Measurements from ENCODE around the gene GSK3A.

The GSK3A gene

GRCh38 chr19:42279902-42280814 lies 37.8 kb upstream of the GSK3A start:
- peak; percentile 87 for DNase-seq

GRCh38 chr19:42279155-42279901 lies 36.9 kb upstream of the GSK3A start:
- no peak for DNase-seq

GRCh38 chr19:42278452-42279154 lies 36.2 kb upstream of the GSK3A start:
- DNase-seq: no peak

- no peak for DNase-seq
These were observed 35.5 kb upstream of the GSK3A start for GRCh38 chr19:42277821-42278451.

- no peak for DNase-seq
These were observed 34.4 kb upstream of the GSK3A start for GRCh38 chr19:42276821-42277220.

GRCh38 chr19:42276284-42276683 lies 33.9 kb upstream of the GSK3A start:
- DNase-seq: no peak

- DNase-seq: no peak
These were observed 33.1 kb upstream of the GSK3A start for GRCh38 chr19:42275517-42275916.

GRCh38 chr19:42275103-42275502 lies 32.7 kb upstream of the GSK3A start:
- DNase-seq: no peak

GRCh38 chr19:42274065-42274682 lies 31.8 kb upstream of the GSK3A start:
- no peak for DNase-seq

- no peak for DNase-seq
These were observed 31.1 kb upstream of the GSK3A start for GRCh38 chr19:42273407-42274064.

- no peak for DNase-seq
These were observed 30.6 kb upstream of the GSK3A start for GRCh38 chr19:42272989-42273406.

GRCh38 chr19:42272535-42272897 lies 30.1 kb upstream of the GSK3A start:
- no peak for DNase-seq

- DNase-seq: no peak
These were observed 29.6 kb upstream of the GSK3A start for GRCh38 chr19:42271861-42272534.

GRCh38 chr19:42271045-42271419 lies 28.6 kb upstream of the GSK3A start:
- DNase-seq: no peak

GRCh38 chr19:42270346-42271044 lies 28.1 kb upstream of the GSK3A start:
- peak; percentile 75 for DNase-seq

- no peak for DNase-seq
These were observed 27.3 kb upstream of the GSK3A start for GRCh38 chr19:42269478-42270345.

- DNase-seq: peak; percentile 100
These were observed 26.5 kb upstream of the GSK3A start, which contains the start of gene CIC for GRCh38 chr19:42268704-42269477. CIC (plus strand) TSS chr19:42269252; CDS start chr19:42271784, 2,532 bp downstream.

- DNase-seq: peak; percentile 99
These were observed 25.8 kb upstream of the GSK3A start for GRCh38 chr19:42268142-42268703.

Data from CD4-positive, alpha-beta T cell treated with Interleukin-17A for 4 hours (primary cell).